ENCODE measurements around the gene WNT10A. TPM values are rescaled to one million over a fixed set of nuclear protein-coding genes. Genes with fewer than 3 reads are reported as not detected.

The WNT10A gene
- total RNA-seq, 4 donors from 2014 or later: 0.15 to 0.97 TPM; not detected in 2

DNA sequence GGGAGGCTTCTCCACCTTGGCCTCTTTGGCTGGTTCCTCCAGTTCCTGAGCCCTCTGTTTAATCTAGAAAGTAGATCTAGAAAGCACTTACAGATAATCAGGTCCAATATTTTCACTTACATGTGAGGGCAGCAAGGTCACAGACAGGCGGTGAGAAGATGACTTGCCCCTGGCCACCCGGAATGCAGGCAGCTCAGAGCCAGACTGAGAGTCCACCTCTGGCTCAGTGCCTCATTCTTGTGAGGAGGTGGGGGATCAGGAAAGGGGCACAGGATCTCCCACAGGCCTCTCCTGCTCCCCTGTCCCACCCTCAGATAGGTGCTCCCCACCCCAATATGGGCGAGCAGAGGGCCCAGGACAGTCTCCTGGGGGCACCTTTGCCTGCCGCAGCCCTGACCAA lies 15.3 kb upstream of the WNT10A start:
- peaks cover 5 to 6% of the 10 kb centered on the region in 2 donors for H3K27me3 ChIP-seq

DNA sequence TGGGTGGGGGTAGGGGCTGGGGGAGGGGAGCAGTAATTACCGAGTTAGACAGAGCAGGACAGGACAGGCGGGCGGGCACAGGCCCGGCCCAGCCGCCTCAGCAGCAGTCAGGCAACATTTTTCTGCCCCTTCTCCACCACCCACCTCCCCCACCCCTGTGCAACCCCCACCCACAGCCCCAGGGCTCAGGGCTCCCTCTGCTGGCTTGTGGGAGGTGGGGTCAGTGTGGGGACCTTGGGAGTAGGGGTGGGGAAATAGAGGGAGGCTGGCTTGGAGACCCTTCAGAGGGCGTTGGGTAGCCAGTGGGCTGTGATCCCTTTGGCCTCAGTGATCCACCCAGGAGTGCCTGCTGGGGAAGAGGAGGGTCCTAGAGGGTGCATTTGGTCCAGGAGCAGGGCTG lies 14.7 kb upstream of the WNT10A start:
- Histone ChIP-seq H3K27ac (no peak overlapping the region), H3K27me3 (peaks cover 3 to 6% of the 10 kb centered on the region in 2 donors), H3K4me3 (no peak overlapping the region), H3K9me3 (no peaks in the 10 kb centered on the region), H3K36me3 (no peaks in the 10 kb centered on the region), H3K4me1 (peaks cover 0 to 1% of the 10 kb centered on the region in 2 donors)
- intact Hi-C loops (cut with DNase I; ENCODE audit: low total_unique reads): no loop called here
- DNase-seq: no peak
- TF ChIP-seq POLR2A (IDR thresholded peaks at IDR 0.05): no peak
- TF ChIP-seq, protein P1, sequence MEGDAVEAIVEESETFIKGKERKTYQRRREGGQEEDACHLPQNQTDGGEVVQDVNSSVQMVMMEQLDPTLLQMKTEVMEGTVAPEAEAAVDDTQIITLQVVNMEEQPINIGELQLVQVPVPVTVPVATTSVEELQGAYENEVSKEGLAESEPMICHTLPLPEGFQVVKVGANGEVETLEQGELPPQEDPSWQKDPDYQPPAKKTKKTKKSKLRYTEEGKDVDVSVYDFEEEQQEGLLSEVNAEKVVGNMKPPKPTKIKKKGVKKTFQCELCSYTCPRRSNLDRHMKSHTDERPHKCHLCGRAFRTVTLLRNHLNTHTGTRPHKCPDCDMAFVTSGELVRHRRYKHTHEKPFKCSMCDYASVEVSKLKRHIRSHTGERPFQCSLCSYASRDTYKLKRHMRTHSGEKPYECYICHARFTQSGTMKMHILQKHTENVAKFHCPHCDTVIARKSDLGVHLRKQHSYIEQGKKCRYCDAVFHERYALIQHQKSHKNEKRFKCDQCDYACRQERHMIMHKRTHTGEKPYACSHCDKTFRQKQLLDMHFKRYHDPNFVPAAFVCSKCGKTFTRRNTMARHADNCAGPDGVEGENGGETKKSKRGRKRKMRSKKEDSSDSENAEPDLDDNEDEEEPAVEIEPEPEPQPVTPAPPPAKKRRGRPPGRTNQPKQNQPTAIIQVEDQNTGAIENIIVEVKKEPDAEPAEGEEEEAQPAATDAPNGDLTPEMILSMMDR (IDR thresholded peaks at IDR 0.05): no peak

More for the DNA sequence above, 15.3 kb upstream of the WNT10A start:
- Histone ChIP-seq H3K36me3 (no peaks in the 10 kb centered on the region), H3K27ac (no peak overlapping the region), H3K9me3 (no peaks in the 10 kb centered on the region), H3K4me3 (no peak overlapping the region), H3K4me1 (no peaks in the 10 kb centered on the region)
- intact Hi-C loops (cut with DNase I; ENCODE audit: low total_unique reads): no loop called here
- no peak for DNase-seq
- no peak for TF ChIP-seq POLR2A (IDR thresholded peaks at IDR 0.05)
- TF ChIP-seq, protein P1 (IDR thresholded peaks at IDR 0.05): no peak

GRCh38 chr2:218867900-218868299 lies 12.8 kb upstream of the WNT10A start:
- peaks cover 0 to 14% of the 10 kb centered on the region in 2 donors for H3K27me3 ChIP-seq
- peak in 1 of 2 donors; percentile 42 for DNase-seq
- H3K4me1 ChIP-seq: peaks cover 0 to 7% of the 10 kb centered on the region in 2 donors
- no peaks in the 10 kb centered on the region for H3K36me3 ChIP-seq
- TF ChIP-seq, protein P1 (IDR thresholded peaks at IDR 0.05): no peak
- TF ChIP-seq POLR2A (IDR thresholded peaks at IDR 0.05): no peak
- no peaks in the 10 kb centered on the region for H3K9me3 ChIP-seq
- intact Hi-C loops (cut with DNase I; ENCODE audit: low total_unique reads): no loop called here
- no peak overlapping the region for H3K4me3 ChIP-seq
- H3K27ac ChIP-seq: peak overlapping the region in 1 of 2 donors; percentile 10

DNA sequence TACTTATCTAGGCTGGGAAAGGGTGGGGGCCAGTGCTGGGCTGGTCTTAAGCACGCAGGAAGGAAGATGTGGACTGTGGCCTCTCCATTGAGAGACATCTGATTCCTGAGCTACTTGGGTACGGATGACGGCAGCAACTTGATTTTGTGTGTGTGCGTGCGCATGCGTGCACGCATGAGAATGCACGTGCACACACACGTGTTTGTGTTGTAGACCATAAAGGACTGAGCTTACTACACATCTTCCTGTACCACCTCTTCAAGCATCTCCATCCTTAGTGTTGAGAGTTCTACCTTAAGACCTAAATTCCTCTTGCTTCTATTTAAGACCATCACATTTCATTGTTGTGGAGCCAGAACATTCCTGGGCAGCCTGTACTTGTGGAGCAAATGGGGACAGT lies 11.6 kb upstream of the WNT10A start:
- intact Hi-C loops (cut with DNase I; ENCODE audit: low total_unique reads): no loop called here
- Histone ChIP-seq H3K9me3 (no peaks in the 10 kb centered on the region), H3K27me3 (peaks cover 0 to 18% of the 10 kb centered on the region in 2 donors), H3K36me3 (no peaks in the 10 kb centered on the region), H3K4me3 (no peak overlapping the region), H3K27ac (peak overlapping the region in 1 of 2 donors; percentile 10), H3K4me1 (peaks cover 0 to 7% of the 10 kb centered on the region in 2 donors)
- TF ChIP-seq POLR2A (IDR thresholded peaks at IDR 0.05): no peak
- TF ChIP-seq, protein P1 (IDR thresholded peaks at IDR 0.05): no peak
- DNase-seq: no peak

DNA sequence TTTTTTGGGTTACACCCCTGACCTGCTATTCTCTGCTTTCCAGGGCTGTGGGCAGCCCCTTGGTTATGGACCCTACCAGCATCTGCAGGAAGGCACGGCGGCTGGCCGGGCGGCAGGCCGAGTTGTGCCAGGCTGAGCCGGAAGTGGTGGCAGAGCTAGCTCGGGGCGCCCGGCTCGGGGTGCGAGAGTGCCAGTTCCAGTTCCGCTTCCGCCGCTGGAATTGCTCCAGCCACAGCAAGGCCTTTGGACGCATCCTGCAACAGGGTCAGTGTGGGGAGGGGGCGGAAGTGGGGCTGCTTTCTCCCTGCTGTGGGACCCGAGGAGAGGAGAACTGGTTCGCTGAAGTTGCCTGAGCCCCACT lies 9.7 kb upstream of the WNT10A start:
- no peaks in the 10 kb centered on the region for H3K36me3 ChIP-seq
- TF ChIP-seq, protein P1 (IDR thresholded peaks at IDR 0.05): no peak
- no peak for TF ChIP-seq POLR2A (IDR thresholded peaks at IDR 0.05)
- DNase-seq: no peak
- intact Hi-C loops (cut with DNase I; ENCODE audit: low total_unique reads): no loop called here
- no peak overlapping the region for H3K4me3 ChIP-seq
- H3K27me3 ChIP-seq: peaks cover 0 to 18% of the 10 kb centered on the region in 2 donors
- H3K27ac ChIP-seq: no peak overlapping the region
- H3K4me1 ChIP-seq: peaks cover 0 to 7% of the 10 kb centered on the region in 2 donors
- no peaks in the 10 kb centered on the region for H3K9me3 ChIP-seq
